HepG2 (cell line): Measurements from ENCODE around the gene CLIC1. TPM values are rescaled to one million over a fixed set of nuclear protein-coding genes. Genes with fewer than 3 reads are reported as not detected.

Experiments used
- CCDC6 ChIP-seq: sonication (generic); formaldehyde crosslinking; IDR thresholded peaks from 2 replicates; pipeline ENCODE4 v1.8.1; 2022; ENCODE audit warnings: mild to moderate bottlenecking, missing genetic modification reagents, moderate library complexity
- KAT7 ChIP-seq: IDR thresholded peaks from 2 replicates; pipeline ENCODE4 v1.6.1; 2018; ENCODE audit warnings: borderline replicate concordance, missing compliant biosample characterization
- MTA3 ChIP-seq: sonication (generic); formaldehyde crosslinking; IDR thresholded peaks from 2 replicates; pipeline ENCODE4 v1.4.0; 2020; ENCODE audit warnings: missing genetic modification reagents
- NCOA1 ChIP-seq: sonication (generic); formaldehyde crosslinking; IDR thresholded peaks from 2 replicates; pipeline ENCODE4 v1.9.0; 2021; ENCODE audit warnings: missing genetic modification reagents
- NCOA2 ChIP-seq: sonication (generic); formaldehyde crosslinking; IDR thresholded peaks from 2 replicates; pipeline ENCODE4 v1.8.0; 2022; ENCODE audit warnings: inconsistent platforms
- NRL ChIP-seq: sonication (generic); formaldehyde crosslinking; IDR thresholded peaks from 2 replicates; pipeline ENCODE4 v1.5.0; 2020; ENCODE audit warnings: missing genetic modification reagents, mild to moderate bottlenecking, moderate library complexity, borderline replicate concordance
- PPARG ChIP-seq: conservative IDR thresholded peaks from 2 replicates; pipeline ENCODE4 v1.6.1; 2016; ENCODE audit warnings: missing biosample characterization, missing genetic modification reagents
- SOX13 ChIP-seq, 3 experiments: fragments of 450-650 bp in 1 of 3; sonication (generic) in 1 of 3; formaldehyde crosslinking in 1 of 3; IDR thresholded peaks in 2 of 3; conservative IDR thresholded peaks in 1 of 3; 2 replicates each; pipeline versions ENCODE4 v1.5.0 to v1.6.1; 2016 to 2020; ENCODE audit warnings: antibody characterized with exemption in 1 of 3, mild to moderate bottlenecking in 1 of 3, missing compliant biosample characterization in 1 of 3, missing genetic modification reagents in 1 of 3, moderate library complexity in 1 of 3
- ZBTB38 ChIP-seq: sonication (generic); formaldehyde crosslinking; IDR thresholded peaks from 2 replicates; pipeline ENCODE4 v1.5.1; 2020; ENCODE audit warnings: mild to moderate bottlenecking, missing genetic modification reagents
- ZBTB40 ChIP-seq, 2 experiments: fragments of 450-650 bp in 1 of 2; sonication (generic) in 1 of 2; formaldehyde crosslinking in 1 of 2; IDR thresholded peaks; 2 replicates each; pipeline versions ENCODE4 v1.6.1 to v1.8.0; 2016 to 2022; ENCODE audit warnings: antibody characterized with exemption in 1 of 2, mild to moderate bottlenecking in 1 of 2, missing genetic modification reagents in 1 of 2
- ZFP62 ChIP-seq: sonication (generic); formaldehyde crosslinking; IDR thresholded peaks from 2 replicates; pipeline ENCODE4 v1.4.0; 2020; ENCODE audit warnings: missing genetic modification reagents
- ZNF18 ChIP-seq: sonication (generic); formaldehyde crosslinking; IDR thresholded peaks from 2 replicates; pipeline ENCODE4 v1.8.0; 2022; ENCODE audit warnings: mild to moderate bottlenecking, missing genetic modification reagents; ENCODE audit not compliant: insufficient replicate concordance
- ZNF207 ChIP-seq: fragments of 450-650 bp; IDR thresholded peaks from 2 replicates; pipeline ENCODE4 v1.6.1; 2016; ENCODE audit warnings: antibody characterized with exemption, borderline replicate concordance
- ZNF589 ChIP-seq: sonication (generic); formaldehyde crosslinking; conservative IDR thresholded peaks from 2 replicates; pipeline ENCODE4 v1.8.0; 2022; ENCODE audit warnings: mild to moderate bottlenecking, moderate library complexity, missing genetic modification reagents
- ZNF597 ChIP-seq: sonication (generic); formaldehyde crosslinking; IDR thresholded peaks from 2 replicates; pipeline ENCODE4 v1.5.0; 2020; ENCODE audit warnings: missing genetic modification reagents
- ZNF629 ChIP-seq: sonication (generic); formaldehyde crosslinking; conservative IDR thresholded peaks from 2 replicates; pipeline ENCODE4 v1.5.0; 2020; ENCODE audit warnings: missing genetic modification reagents
- polyA plus RNA-seq, 8 experiments: library from polyadenylated mRNA; depleted of rRNA in 3 of 8; stranded (reverse) in 7 of 8; unstranded in 1 of 8; fragments of >200 nt; fragmentation: Illumina TruSeq in 4 of 8; extraction: Trizol in 4 of 8; gene quantifications; 2 replicates each; pipeline versions ENCODE4 v1.2.1 to v1.2.3, GENCODE V29; 2011 to 2016; ENCODE audit warnings: low read depth in 4 of 8, missing spikeins in 1 of 8, mixed read lengths in 1 of 8; ENCODE audit not compliant: insufficient read depth in 1 of 8
- total RNA-seq, 5 experiments: library from RNA; depleted of rRNA; stranded (reverse); fragments of >200 nt; fragmentation: Illumina TruSeq; extraction: Trizol; gene quantifications; 2 replicates each; pipeline ENCODE4 v1.2.3, GENCODE V29; 2016; ENCODE audit warnings: low read depth in 1 of 5

Gene CLIC1
- total and polyA plus RNA-seq, 2 of the 13 experiments (the other 11 are each of a cell fraction or from before 2014, with no cell fraction given) = 602 to 891 TPM

GRCh38 chr6:31736021-31736767, at the start of gene CLIC1 (continued):
- TF ChIP-seq ZNF18 (CRISPR knock-in tag) = peak; percentile 91
- TF ChIP-seq ZNF207 = no peak
- TF ChIP-seq ZNF597 = no peak
- peak; percentile 73; the same call in 1 of the 2 replicates for TF ChIP-seq PPARG (CRISPR knock-in tag)
- TF ChIP-seq ZNF629 (CRISPR knock-in tag) = no peak
- peak; percentile 69 for TF ChIP-seq NCOA2 (CRISPR knock-in tag)
- TF ChIP-seq ZBTB38 (CRISPR knock-in tag) = no peak
- TF ChIP-seq CCDC6 (CRISPR knock-in tag) = no peak
- peak; percentile 91; the same call in 1 of the 2 replicates for TF ChIP-seq KAT7 (CRISPR knock-in tag)
- 0 out of 2 replicates have a peak, but pooled peaks have one; percentile 45 for TF ChIP-seq SOX13 (IDR thresholded peaks at IDR 0.05)
- peak in 1 of 2 experiments; percentile 74; a peak in 2 of 4 replicates for TF ChIP-seq SOX13 (CRISPR knock-in tag; conservative IDR thresholded peaks at IDR 0.05 in 1 of 2, IDR thresholded peaks at IDR 0.05 in 1 of 2)
- peak; percentile 65; the same call in 1 of the 2 replicates for TF ChIP-seq ZNF589 (CRISPR knock-in tag)
- TF ChIP-seq MTA3 (CRISPR knock-in tag) = no peak
- TF ChIP-seq NCOA1 (CRISPR knock-in tag) = peak; percentile 95
- no peak for TF ChIP-seq ZBTB40 (IDR thresholded peaks at IDR 0.05)
- peak; percentile 67 for TF ChIP-seq ZBTB40 (CRISPR knock-in tag; IDR thresholded peaks at IDR 0.05)
- TF ChIP-seq NRL (CRISPR knock-in tag) = peak; percentile 83; the same call in 1 of the 2 replicates
- no peak for TF ChIP-seq ZFP62 (CRISPR knock-in tag)
